HepG2 (cell line): ENCODE results near the gene HECA. TPM values are rescaled to one million over a fixed set of nuclear protein-coding genes. Genes with fewer than 3 reads are reported as not detected.
"Not testable (repeated sequence)": the region's sequence is repeated elsewhere in the genome, so short reads cannot be mapped to it uniquely, and the experiment has no call there.

Experiments used
- ATAC-seq: fragments of 200-7000 bp; cut with Tn5 transposase; 3 replicates; pipeline ENCODE4 v1.9.1; 2020; ENCODE audit warnings: mild to moderate bottlenecking, moderate library complexity
- BruUV-seq: library from RNA; stranded (reverse); fragments of 400-500 nt; replicated peaks from 2 replicates; lab custom pipeline; 2021; lab: Mats Ljungman, UMichigan
- CTCF ChIA-PET: fragments of 300-600 bp; formaldehyde crosslinking; extraction: SDS; loops from one replicate; lab custom pipeline; 2021; ENCODE audit warnings: low total read pairs, inconsistent platforms, low intra/inter-chr PET ratio; lab: Yijun Ruan, JAX
- POLR2A ChIA-PET: fragments of 350-600 bp; sonication (Branson Sonifier 250); formaldehyde crosslinking; loops from one replicate; lab custom pipeline; 2020; ENCODE audit warnings: antibody characterized with exemption, inconsistent platforms; lab: Yijun Ruan, JAX
- DNase-seq: peaks from one replicate; pipeline ENCODE4 v3.0.0-alpha.2; 2015; ENCODE audit warnings: low spot score
- FAIRE-seq: peaks from 3 replicates; lab custom pipeline; 2011; peaks lifted over from hg19 to GRCh38; lab: Jason Lieb, UNC
- H2AFZ ChIP-seq: one replicate; pipeline ENCODE4 v1.6.1; 2011; ENCODE audit warnings: low read length, inconsistent platforms
- H3K27ac ChIP-seq: fragments of 300-600 bp; 3 replicates; pipeline ENCODE4 v1.8.0; 2011; ENCODE audit warnings: mixed run types, mild to moderate bottlenecking, mixed read lengths, low read length, inconsistent platforms; ENCODE audit not compliant: insufficient read depth; ENCODE audit errors: extremely low read length
- H3K27me3 ChIP-seq, 2 experiments: fragments of 200-600 bp in 1 of 2; 2 replicates in 1 of 2; 3 replicates in 1 of 2; pipeline versions ENCODE4 v1.6.0 to v1.8.0; 2011; ENCODE audit warnings: low read length in 2 of 2, mild to moderate bottlenecking in 2 of 2, moderate library complexity in 2 of 2, inconsistent platforms in 1 of 2; ENCODE audit not compliant: insufficient read depth in 2 of 2, control insufficient read depth in 1 of 2
- H3K36me3 ChIP-seq, 2 experiments: fragments of 200-600 bp in 1 of 2; replicated peaks in 1 of 2; 2 replicates in 1 of 2; 3 replicates in 1 of 2; pipeline versions ENCODE4 v1.5.1 to v1.8.0; 2011; ENCODE audit warnings: low read length in 2 of 2, inconsistent platforms in 1 of 2; ENCODE audit not compliant: insufficient read depth in 2 of 2, control insufficient read depth in 1 of 2
- H3K4me1 ChIP-seq: 2 replicates; pipeline ENCODE4 v1.5.1; 2012; ENCODE audit warnings: low read length, inconsistent platforms; ENCODE audit not compliant: insufficient read depth
- H3K4me2 ChIP-seq: 2 replicates; pipeline ENCODE4 v1.6.0; 2011; ENCODE audit warnings: low read depth, low read length, inconsistent platforms
- H3K4me3 ChIP-seq, 3 experiments: fragments of 200-600 bp in 1 of 3; sonication (generic), shearing (Covaris generic) in 1 of 3; replicated peaks in 1 of 3; 2 replicates each; pipeline ENCODE4 v1.5.1; 2011 to 2016; ENCODE audit warnings: low read length in 3 of 3, inconsistent platforms in 2 of 3, low read depth in 2 of 3, mild to moderate bottlenecking in 2 of 3, control low read depth in 1 of 3, mixed read lengths in 1 of 3; ENCODE audit not compliant: insufficient read depth in 1 of 3
- H3K79me2 ChIP-seq: one replicate; pipeline ENCODE4 v1.6.1; 2011; ENCODE audit warnings: low read length, inconsistent platforms; ENCODE audit not compliant: insufficient read depth
- H3K9ac ChIP-seq: 2 replicates; pipeline ENCODE4 v1.6.0; 2011; ENCODE audit warnings: mild to moderate bottlenecking, low read depth, low read length, inconsistent platforms; ENCODE audit not compliant: insufficient read depth
- H3K9me3 ChIP-seq: 2 replicates; pipeline ENCODE4 v1.5.1; 2012; ENCODE audit warnings: mild to moderate bottlenecking, low read length
- H4K20me1 ChIP-seq: 2 replicates; pipeline ENCODE4 v1.6.0; 2011; ENCODE audit warnings: inconsistent platforms, mild to moderate bottlenecking, low read length, moderate library complexity; ENCODE audit not compliant: insufficient read depth
- GTF2F1 ChIP-seq: fragments of 150-350 bp; IDR thresholded peaks from 2 replicates; pipeline ENCODE4 v1.6.1; 2014; ENCODE audit warnings: low read length
- MAFK ChIP-seq, 2 experiments: IDR thresholded peaks in 1 of 2; conservative IDR thresholded peaks in 1 of 2; 2 replicates each; pipeline ENCODE4 v1.6.1; 2011; ENCODE audit warnings: improper control_type of control experiment in 2 of 2, low read length in 2 of 2
- NFKBIZ ChIP-seq: IDR thresholded peaks from 2 replicates; pipeline ENCODE4 v1.6.1; 2018; ENCODE audit warnings: missing genetic modification reagents, missing compliant biosample characterization
- RELA ChIP-seq: sonication (generic); formaldehyde crosslinking; IDR thresholded peaks from 2 replicates; pipeline ENCODE4 v1.4.0; 2020; ENCODE audit warnings: missing genetic modification reagents
- RFX1 ChIP-seq: fragments of 450-650 bp; IDR thresholded peaks from 2 replicates; pipeline ENCODE4 v1.6.1; 2017
- ZNF292 ChIP-seq: sonication (generic); formaldehyde crosslinking; IDR thresholded peaks from 2 replicates; pipeline ENCODE4 v1.8.1; 2022; ENCODE audit warnings: mild to moderate bottlenecking, low read depth, missing genetic modification reagents, borderline replicate concordance
- ZNF451 ChIP-seq: sonication (generic); formaldehyde crosslinking; IDR thresholded peaks from 2 replicates; pipeline ENCODE4 v1.5.0; 2020; ENCODE audit warnings: mild to moderate bottlenecking, missing genetic modification reagents
- ZNF567 ChIP-seq: sonication (generic); formaldehyde crosslinking; IDR thresholded peaks from 2 replicates; pipeline ENCODE4 v1.8.1; 2023; ENCODE audit warnings: mild to moderate bottlenecking, missing genetic modification reagents, borderline replicate concordance
- WGBS: methylation state at CpG from one replicate; pipeline ENCODE4 v1.1.6; 2017; ENCODE audit warnings: low lambda C conversion rate; 5-methylcytosine and 5-hydroxymethylcytosine counted together
- in situ Hi-C: cut with HindIII; loops from 2 replicates; pipeline ENCODE4 v1.10.0; 2017; ENCODE audit warnings: low pct_unique_long_range_greater_than_20kb; ENCODE audit not compliant: extremely low pct_ligation_motif_present
- intact Hi-C: fragments of 100-400 bp; cut with micrococcal nuclease; formaldehyde crosslinking; loops from one replicate; pipeline ENCODE4 v1.10.0; 2022; ENCODE audit not compliant: unreplicated experiment
- polyA plus RNA-seq, 8 experiments: library from polyadenylated mRNA; depleted of rRNA in 3 of 8; stranded (reverse) in 7 of 8; unstranded in 1 of 8; fragments of >200 nt; fragmentation: Illumina TruSeq in 4 of 8; extraction: Trizol in 4 of 8; gene quantifications; 2 replicates each; pipeline versions ENCODE4 v1.2.1 to v1.2.3, GENCODE V29; 2011 to 2016; ENCODE audit warnings: low read depth in 4 of 8, missing spikeins in 1 of 8, mixed read lengths in 1 of 8; ENCODE audit not compliant: insufficient read depth in 1 of 8
- total RNA-seq, 5 experiments: library from RNA; depleted of rRNA; stranded (reverse); fragments of >200 nt; fragmentation: Illumina TruSeq; extraction: Trizol; gene quantifications; 2 replicates each; pipeline ENCODE4 v1.2.3, GENCODE V29; 2016; ENCODE audit warnings: low read depth in 1 of 5
- TF ChIP-seq, protein P1 (sequence below): sonication (generic); formaldehyde crosslinking; IDR thresholded peaks from 2 replicates; pipeline ENCODE4 v1.5.0; 2020; ENCODE audit warnings: mild to moderate bottlenecking, missing genetic modification reagents
- TF ChIP-seq, protein P2 (sequence below): sonication (generic); formaldehyde crosslinking; IDR thresholded peaks from 2 replicates; pipeline ENCODE4 v1.8.0; 2022; ENCODE audit warnings: low read depth, missing genetic modification reagents
- TF ChIP-seq, protein P3 (sequence below): sonication (generic); formaldehyde crosslinking; IDR thresholded peaks from 2 replicates; pipeline ENCODE4 v1.5.0; 2020; ENCODE audit warnings: mild to moderate bottlenecking, missing genetic modification reagents
- TF ChIP-seq, protein P4 (sequence below): sonication (generic); formaldehyde crosslinking; IDR thresholded peaks from 2 replicates; pipeline ENCODE4 v1.5.0; 2020; ENCODE audit warnings: missing genetic modification reagents

HECA gene
- total and polyA plus RNA-seq, 2 of the 13 experiments (the other 11 are each of a cell fraction or from before 2014, with no cell fraction given), result 0.18 to 0.49 TPM

DNA sequence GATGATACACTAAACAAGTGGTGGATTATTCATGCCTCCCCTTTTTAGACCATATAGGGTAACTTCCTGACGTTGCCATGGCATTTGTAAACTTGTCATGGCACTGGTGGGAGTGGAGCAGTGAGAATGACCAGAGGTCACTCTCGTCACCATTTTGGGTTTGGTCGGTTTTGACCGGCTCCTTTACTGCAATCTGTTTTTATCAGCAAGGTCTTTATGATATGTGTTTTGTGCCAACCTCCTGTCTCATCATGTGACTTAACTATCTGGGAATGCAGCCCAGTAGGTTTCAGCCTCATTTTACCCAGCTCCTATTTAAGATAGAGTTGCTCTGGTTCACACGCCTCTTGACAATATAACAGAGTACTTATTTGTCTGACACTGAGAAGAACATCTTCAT lies 22.2 kb downstream of the HECA start:
- FAIRE-seq, H4K20me1 ChIP-seq, H3K9ac ChIP-seq, H3K79me2 ChIP-seq, CTCF ChIA-PET, in situ Hi-C loops, DNase-seq, intact Hi-C loops, ATAC-seq, H3K4me2 ChIP-seq, H2AFZ ChIP-seq, H3K27ac ChIP-seq, H3K9me3 ChIP-seq, H3K36me3 ChIP-seq, H3K4me3 ChIP-seq, BruUV-seq, H3K4me1 ChIP-seq, POLR2A ChIA-PET, H3K27me3 ChIP-seq: not testable (repeated sequence)
- 57% methylated on average over 5 of the region's 5 CpGs for WGBS

DNA sequence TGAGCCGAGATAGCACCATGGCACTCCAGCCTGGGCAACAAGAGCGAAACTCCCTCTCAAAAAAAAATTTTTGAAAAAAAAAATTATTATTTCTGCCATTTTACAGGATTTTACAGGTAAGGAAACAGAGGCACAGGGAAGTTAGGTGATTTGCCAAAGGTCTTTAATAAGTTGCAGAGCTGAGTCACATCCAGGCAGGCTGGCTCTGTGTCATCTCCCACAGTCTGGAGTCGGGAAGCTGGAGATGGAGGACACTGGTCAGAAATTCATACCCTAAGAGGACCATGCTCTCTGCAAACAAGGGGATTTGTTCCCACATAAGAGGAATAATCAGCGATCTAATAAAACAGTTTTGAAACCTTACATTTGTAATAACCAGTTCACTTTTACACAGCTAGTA lies 24.1 kb downstream of the HECA start:
- POLR2A ChIA-PET, result no interaction called here
- in situ Hi-C loops, result no loop called here
- TF ChIP-seq ZNF451 (CRISPR knock-in tag), result no peak
- TF ChIP-seq, protein P1, sequence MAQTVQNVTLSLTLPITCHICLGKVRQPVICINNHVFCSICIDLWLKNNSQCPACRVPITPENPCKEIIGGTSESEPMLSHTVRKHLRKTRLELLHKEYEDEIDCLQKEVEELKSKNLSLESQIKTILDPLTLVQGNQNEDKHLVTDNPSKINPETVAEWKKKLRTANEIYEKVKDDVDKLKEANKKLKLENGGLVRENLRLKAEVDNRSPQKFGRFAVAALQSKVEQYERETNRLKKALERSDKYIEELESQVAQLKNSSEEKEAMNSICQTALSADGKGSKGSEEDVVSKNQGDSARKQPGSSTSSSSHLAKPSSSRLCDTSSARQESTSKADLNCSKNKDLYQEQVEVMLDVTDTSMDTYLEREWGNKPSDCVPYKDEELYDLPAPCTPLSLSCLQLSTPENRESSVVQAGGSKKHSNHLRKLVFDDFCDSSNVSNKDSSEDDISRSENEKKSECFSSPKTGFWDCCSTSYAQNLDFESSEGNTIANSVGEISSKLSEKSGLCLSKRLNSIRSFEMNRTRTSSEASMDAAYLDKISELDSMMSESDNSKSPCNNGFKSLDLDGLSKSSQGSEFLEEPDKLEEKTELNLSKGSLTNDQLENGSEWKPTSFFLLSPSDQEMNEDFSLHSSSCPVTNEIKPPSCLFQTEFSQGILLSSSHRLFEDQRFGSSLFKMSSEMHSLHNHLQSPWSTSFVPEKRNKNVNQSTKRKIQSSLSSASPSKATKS (CRISPR knock-in tag), result no peak
- TF ChIP-seq, protein P2, sequence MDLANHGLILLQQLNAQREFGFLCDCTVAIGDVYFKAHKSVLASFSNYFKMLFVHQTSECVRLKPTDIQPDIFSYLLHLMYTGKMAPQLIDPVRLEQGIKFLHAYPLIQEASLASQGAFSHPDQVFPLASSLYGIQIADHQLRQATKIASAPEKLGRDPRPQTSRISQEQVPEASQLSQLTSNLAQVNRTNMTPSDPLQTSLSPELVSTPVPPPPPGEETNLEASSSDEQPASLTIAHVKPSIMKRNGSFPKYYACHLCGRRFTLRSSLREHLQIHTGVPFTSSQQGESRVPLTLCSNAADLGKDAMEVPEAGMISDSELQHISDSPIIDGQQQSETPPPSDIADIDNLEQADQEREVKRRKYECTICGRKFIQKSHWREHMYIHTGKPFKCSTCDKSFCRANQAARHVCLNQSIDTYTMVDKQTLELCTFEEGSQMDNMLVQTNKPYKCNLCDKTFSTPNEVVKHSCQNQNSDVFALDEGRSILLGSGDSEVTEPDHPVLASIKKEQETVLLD (CRISPR knock-in tag), result no peak
- TF ChIP-seq GTF2F1, result no peak
- no peak for TF ChIP-seq ZNF567 (CRISPR knock-in tag)
- TF ChIP-seq, protein P3, sequence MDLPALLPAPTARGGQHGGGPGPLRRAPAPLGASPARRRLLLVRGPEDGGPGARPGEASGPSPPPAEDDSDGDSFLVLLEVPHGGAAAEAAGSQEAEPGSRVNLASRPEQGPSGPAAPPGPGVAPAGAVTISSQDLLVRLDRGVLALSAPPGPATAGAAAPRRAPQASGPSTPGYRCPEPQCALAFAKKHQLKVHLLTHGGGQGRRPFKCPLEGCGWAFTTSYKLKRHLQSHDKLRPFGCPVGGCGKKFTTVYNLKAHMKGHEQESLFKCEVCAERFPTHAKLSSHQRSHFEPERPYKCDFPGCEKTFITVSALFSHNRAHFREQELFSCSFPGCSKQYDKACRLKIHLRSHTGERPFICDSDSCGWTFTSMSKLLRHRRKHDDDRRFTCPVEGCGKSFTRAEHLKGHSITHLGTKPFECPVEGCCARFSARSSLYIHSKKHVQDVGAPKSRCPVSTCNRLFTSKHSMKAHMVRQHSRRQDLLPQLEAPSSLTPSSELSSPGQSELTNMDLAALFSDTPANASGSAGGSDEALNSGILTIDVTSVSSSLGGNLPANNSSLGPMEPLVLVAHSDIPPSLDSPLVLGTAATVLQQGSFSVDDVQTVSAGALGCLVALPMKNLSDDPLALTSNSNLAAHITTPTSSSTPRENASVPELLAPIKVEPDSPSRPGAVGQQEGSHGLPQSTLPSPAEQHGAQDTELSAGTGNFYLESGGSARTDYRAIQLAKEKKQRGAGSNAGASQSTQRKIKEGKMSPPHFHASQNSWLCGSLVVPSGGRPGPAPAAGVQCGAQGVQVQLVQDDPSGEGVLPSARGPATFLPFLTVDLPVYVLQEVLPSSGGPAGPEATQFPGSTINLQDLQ (CRISPR knock-in tag), result no peak
- no peak for TF ChIP-seq RFX1
- TF ChIP-seq ZNF292 (CRISPR knock-in tag), result no peak
- TF ChIP-seq RELA (CRISPR knock-in tag), result no peak
- TF ChIP-seq NFKBIZ (CRISPR knock-in tag), result no peak
- TF ChIP-seq, protein P4, sequence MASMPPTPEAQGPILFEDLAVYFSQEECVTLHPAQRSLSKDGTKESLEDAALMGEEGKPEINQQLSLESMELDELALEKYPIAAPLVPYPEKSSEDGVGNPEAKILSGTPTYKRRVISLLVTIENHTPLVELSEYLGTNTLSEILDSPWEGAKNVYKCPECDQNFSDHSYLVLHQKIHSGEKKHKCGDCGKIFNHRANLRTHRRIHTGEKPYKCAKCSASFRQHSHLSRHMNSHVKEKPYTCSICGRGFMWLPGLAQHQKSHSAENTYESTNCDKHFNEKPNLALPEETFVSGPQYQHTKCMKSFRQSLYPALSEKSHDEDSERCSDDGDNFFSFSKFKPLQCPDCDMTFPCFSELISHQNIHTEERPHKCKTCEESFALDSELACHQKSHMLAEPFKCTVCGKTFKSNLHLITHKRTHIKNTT (CRISPR knock-in tag), result no peak
- TF ChIP-seq MAFK (conservative IDR thresholded peaks at IDR 0.05 in 1 of 2, IDR thresholded peaks at IDR 0.05 in 1 of 2; ENCODE audit: low read length in 2 of 2), result no peak

More for the DNA sequence above, 24.1 kb downstream of the HECA start:
- CTCF ChIA-PET, result no interaction called here
- DNase-seq (no peak), ATAC-seq (no peak), FAIRE-seq (no peak)
- Histone ChIP-seq H3K4me3 (no peak overlapping the region), H3K4me2 (no peak overlapping the region), H3K27ac (no peak overlapping the region), H3K36me3 (no peaks in the 10 kb centered on the region), H3K27me3 (no peaks in the 10 kb centered on the region; a peak in 1 of 5 replicates), H4K20me1 (no peaks in the 10 kb centered on the region), H3K79me2 (no peaks in the 10 kb centered on the region), H3K9me3 (no peaks in the 10 kb centered on the region), H2AFZ (no peak overlapping the region), H3K9ac (no peak overlapping the region), H3K4me1 (no peaks in the 10 kb centered on the region)
- intact Hi-C loops, result no loop called here
- no TSS peak for BruUV-seq
- WGBS, result 51% methylated on average over 4 of the region's 4 CpGs
